Subcutaneous abdominal adipose tissue (tissue), 5 donors: ENCODE measurements around the gene PYGB.
A peak's percentile ranks its signal among the peaks of the same experiment; 100 is the strongest.

Source experiments
- H3K27ac ChIP-seq: one replicate; pipeline ENCODE4 v1.7.0; 2013; ENCODE audit warnings: low read depth, mild to moderate bottlenecking, inconsistent platforms, low read length, moderate library complexity
- H3K27me3 ChIP-seq, 5 donors: one replicate each; pipeline ENCODE4 v1.7.0; 2013; ENCODE audit warnings: low read length in 5 of 5, inconsistent platforms in 1 of 5; ENCODE audit not compliant: control insufficient read depth in 5 of 5, insufficient read depth in 4 of 5
- H3K36me3 ChIP-seq, 5 donors: one replicate each; pipeline ENCODE4 v1.7.0; 2013; ENCODE audit warnings: low read length in 5 of 5; ENCODE audit not compliant: control insufficient read depth in 5 of 5, insufficient read depth in 5 of 5
- H3K4me1 ChIP-seq, 5 donors: one replicate each; pipeline ENCODE4 v1.7.0; 2013; ENCODE audit warnings: low read length in 5 of 5, mild to moderate bottlenecking in 3 of 5, moderate library complexity in 1 of 5; ENCODE audit not compliant: control insufficient read depth in 5 of 5, insufficient read depth in 5 of 5
- H3K4me3 ChIP-seq, 5 donors: one replicate each; pipeline ENCODE4 v1.7.0; 2013; ENCODE audit warnings: low read length in 5 of 5, low read depth in 1 of 5
- H3K9ac ChIP-seq, 5 donors: one replicate each; pipeline ENCODE4 v1.7.0; 2013; ENCODE audit warnings: low read length in 5 of 5, mild to moderate bottlenecking in 4 of 5, moderate library complexity in 3 of 5
- H3K9me3 ChIP-seq, 5 donors: one replicate each; pipeline ENCODE4 v1.7.0; 2013; ENCODE audit warnings: low read length in 5 of 5; ENCODE audit not compliant: control insufficient read depth in 5 of 5
- donor health status: healthy.
- donor health status: healthy.
- donor health status: healthy.
- donor health status: healthy.
- donor health status: healthy.

PYGB gene

DNA sequence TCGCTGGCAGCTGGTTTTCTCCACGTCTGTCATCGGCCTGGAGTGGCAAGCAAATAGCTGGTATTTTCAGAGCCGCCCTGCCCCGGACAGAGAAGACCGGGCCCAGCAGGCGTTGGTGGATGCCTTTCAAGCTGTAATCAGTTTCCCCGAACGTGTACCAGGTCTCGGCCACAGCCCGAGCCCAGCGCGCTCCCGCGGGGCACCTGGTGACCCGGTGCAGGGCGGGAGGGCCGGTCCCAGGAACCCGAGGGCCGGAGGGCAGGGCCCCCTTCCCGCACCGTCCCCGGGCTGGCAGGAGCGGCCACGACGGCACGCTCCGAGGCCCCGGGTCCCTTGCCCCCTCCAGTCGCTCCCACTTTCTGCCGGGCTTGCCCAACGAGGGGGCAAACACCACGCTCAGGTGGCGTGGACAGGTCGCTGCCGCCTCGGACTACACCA is 348 bp upstream of the PYGB start:
- H3K27me3 ChIP-seq: no peaks in the 10 kb centered on the region
- H3K9ac ChIP-seq: peak overlapping the region; percentile 52 to 90 (median 79)
- H3K4me3 ChIP-seq: peak overlapping the region; percentile 64 to 98 (median 87)
- H3K36me3 ChIP-seq: peaks cover 0 to 2% (median 0%) of the 10 kb centered on the region in 5 donors
- H3K27ac ChIP-seq: peak overlapping the region; percentile 92
- H3K4me1 ChIP-seq: peaks cover 11 to 58% (median 53%) of the 10 kb centered on the region in 5 donors
- H3K9me3 ChIP-seq: peaks cover 0 to 6% (median 3%) of the 10 kb centered on the region in 5 donors

DNA sequence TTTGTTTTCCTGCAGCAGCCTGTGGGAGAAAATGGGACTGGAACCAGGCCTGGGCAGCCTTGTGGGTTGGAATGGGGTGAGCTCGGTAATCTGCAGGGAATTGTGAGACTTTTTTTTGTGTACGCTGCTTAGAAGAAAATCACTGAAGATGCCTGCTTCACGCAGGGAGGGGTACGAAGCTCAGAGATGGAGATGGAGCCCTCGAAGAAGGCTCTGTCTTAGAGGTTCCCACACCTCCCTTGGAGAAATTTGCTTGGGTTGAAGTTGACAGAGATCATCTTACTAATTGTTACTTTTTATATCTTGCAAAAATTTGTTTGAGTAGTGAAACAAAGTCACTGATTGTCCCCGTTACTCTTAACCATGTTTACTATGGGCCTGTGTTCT is 894 bp downstream of the PYGB start:
- peaks cover 11 to 67% (median 61%) of the 10 kb centered on the region in 5 donors for H3K4me1 ChIP-seq
- H3K27ac ChIP-seq: peak overlapping the region; percentile 60

DNA sequence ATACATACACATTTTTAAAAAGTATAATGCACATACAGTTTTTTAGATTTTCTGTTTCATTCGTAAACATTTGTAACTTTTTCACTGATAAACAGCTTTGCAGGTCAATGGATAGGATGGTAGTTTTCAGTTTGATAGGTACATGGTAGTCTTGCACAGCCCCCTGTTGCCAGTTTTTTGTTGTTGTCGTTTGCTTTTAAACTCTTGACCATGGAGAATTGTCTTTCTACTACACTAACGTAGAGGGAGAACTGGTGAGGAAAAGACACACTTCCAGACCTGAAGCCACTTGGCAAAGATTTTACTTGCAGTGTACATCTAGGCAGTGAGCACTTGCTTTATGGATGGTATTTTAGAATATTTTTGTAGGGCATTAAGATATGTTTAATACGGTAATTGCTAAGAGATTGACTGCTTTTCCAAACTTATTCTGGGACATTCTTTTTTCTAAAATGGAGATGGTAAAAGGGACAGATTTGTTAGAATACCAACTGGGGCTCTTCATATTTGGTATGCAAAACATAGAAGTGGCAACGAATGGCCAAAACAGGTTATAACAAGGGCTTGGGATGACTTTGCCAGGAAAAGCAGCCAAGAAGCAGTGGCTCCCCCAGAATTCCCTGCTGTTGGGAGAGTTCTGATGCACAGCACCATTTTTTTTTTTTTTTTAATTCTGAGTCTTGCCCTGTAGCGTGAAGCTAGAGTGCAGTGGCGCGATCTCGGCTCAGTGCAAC is 1.5 kb downstream of the PYGB start:
- peak overlapping the region; percentile 60 for H3K27ac ChIP-seq
- H3K27me3 ChIP-seq: no peaks in the 10 kb centered on the region
- peaks cover 11 to 68% (median 64%) of the 10 kb centered on the region in 5 donors for H3K4me1 ChIP-seq
- no peaks in the 10 kb centered on the region for H3K9me3 ChIP-seq
- peaks cover 0 to 5% (median 0%) of the 10 kb centered on the region in 5 donors for H3K36me3 ChIP-seq
- H3K4me3 ChIP-seq: peak overlapping the region; percentile 86 to 98 (median 87)
- peak overlapping the region in 3 of 5 donors; percentile 2 to 75 (median 72) for H3K9ac ChIP-seq

More for the DNA sequence above, 894 bp downstream of the PYGB start:
- peaks cover 0 to 5% (median 0%) of the 10 kb centered on the region in 5 donors for H3K36me3 ChIP-seq
- H3K9ac ChIP-seq: peak overlapping the region in 4 of 5 donors; percentile 65 to 76 (median 74)
- H3K27me3 ChIP-seq: no peaks in the 10 kb centered on the region
- H3K4me3 ChIP-seq: peak overlapping the region; percentile 86 to 98 (median 87)
- H3K9me3 ChIP-seq: peaks cover 0 to 1% (median 0%) of the 10 kb centered on the region in 5 donors

DNA sequence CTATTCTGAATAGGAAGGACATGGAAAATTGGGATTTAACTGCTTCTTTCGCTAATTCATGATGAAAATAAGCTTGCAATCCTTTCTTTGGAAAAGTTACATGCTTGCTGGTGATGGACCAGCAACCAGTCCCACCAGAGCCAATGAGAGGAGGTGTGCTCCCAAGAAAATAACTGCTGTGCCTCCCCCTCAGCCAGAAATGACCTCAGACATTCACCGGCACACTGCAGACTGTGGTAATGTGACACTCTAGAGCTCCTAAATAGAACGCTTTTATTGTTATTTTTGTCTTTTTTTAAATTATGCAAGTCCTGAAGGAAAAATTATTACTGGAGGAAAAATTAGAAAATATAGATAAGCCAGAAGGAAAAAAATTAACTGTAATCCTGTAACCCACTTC is 2.6 kb downstream of the PYGB start:
- Histone ChIP-seq H3K36me3 (peaks cover 0 to 7% (median 3%) of the 10 kb centered on the region in 5 donors), H3K4me3 (peak overlapping the region in 2 of 5 donors; percentile 4 to 16), H3K27ac (peak overlapping the region; percentile 37), H3K27me3 (no peaks in the 10 kb centered on the region), H3K4me1 (peaks cover 11 to 79% (median 74%) of the 10 kb centered on the region in 5 donors), H3K9me3 (no peaks in the 10 kb centered on the region), H3K9ac (no peak overlapping the region)

DNA sequence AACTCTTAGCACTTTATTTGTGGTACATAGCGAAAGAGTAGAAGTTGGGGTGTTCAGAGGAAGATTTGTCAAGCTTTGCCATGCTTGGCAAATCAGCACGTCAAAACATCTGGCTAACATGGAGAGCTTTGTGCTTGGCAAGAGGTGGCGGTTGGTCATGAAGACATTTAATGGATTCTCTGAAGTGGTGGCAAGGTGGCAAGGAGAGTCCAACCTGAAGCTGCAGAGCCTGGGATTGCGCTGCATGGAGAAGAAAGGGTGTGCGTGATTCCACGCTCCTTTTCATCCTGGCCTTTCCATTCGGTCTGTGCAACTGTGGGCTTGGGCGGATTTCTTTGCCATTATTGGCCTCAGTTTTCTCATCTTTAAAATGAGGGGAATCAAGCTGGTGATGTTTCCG is 3.1 kb downstream of the PYGB start:
- no peak overlapping the region for H3K9ac ChIP-seq

DNA sequence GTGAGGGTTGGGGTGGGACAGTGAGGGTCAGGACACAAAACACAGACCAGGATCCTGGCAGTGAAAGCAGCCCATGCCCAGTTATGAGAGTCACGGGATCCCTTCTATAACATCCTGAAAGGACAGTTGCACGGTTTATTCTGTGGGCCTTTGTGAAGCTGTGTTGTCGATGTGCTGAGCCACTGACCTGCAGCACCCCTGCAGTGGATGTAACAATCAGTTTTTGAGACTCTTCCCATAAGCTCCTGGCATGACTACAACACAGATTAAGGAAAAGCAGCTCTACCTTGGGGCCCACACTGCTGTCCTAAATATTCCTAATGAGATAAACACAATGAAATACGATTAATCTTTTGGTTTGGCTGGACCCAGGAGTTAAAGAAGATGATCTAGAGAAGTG is 3.7 kb downstream of the PYGB start:
- Histone ChIP-seq H3K27ac (peak overlapping the region; percentile 82), H3K9ac (no peak overlapping the region), H3K9me3 (no peaks in the 10 kb centered on the region), H3K4me3 (no peak overlapping the region), H3K36me3 (peaks cover 0 to 7% (median 3%) of the 10 kb centered on the region in 5 donors), H3K27me3 (no peaks in the 10 kb centered on the region), H3K4me1 (peaks cover 10 to 84% (median 77%) of the 10 kb centered on the region in 5 donors)

More for the DNA sequence above, 3.1 kb downstream of the PYGB start:
- H3K4me3 ChIP-seq: no peak overlapping the region
- peaks cover 0 to 7% (median 3%) of the 10 kb centered on the region in 5 donors for H3K36me3 ChIP-seq
- no peaks in the 10 kb centered on the region for H3K27me3 ChIP-seq
- H3K4me1 ChIP-seq: peaks cover 11 to 84% (median 77%) of the 10 kb centered on the region in 5 donors
- no peak overlapping the region for H3K27ac ChIP-seq
- no peaks in the 10 kb centered on the region for H3K9me3 ChIP-seq

DNA sequence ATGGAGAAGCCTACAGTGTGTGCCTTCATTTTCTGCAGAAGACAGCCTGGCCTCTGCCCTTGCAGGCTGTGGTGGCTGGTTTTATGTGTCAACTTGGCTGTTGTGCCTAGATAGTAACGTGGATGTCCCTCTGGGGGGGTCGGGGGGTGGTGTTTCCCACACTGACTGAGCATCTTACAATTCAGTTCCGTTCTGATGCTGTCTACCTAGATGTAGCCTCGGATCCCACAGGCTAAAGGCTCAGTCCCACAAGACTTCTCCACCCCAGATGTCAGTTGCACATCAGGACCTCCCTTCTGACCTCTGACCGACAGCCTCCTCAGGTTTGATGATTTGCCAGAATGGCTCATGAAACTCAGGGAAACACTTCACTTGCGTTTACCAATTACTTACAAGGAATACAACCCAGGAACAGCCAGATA is 4.4 kb downstream of the PYGB start:
- Histone ChIP-seq H3K4me3 (peak overlapping the region in 1 of 5 donors; percentile 29), H3K9me3 (no peaks in the 10 kb centered on the region), H3K4me1 (peaks cover 11 to 84% (median 77%) of the 10 kb centered on the region in 5 donors), H3K27ac (peak overlapping the region; percentile 82), H3K9ac (peak overlapping the region in 3 of 5 donors; percentile 31 to 66 (median 64)), H3K36me3 (peaks cover 0 to 7% (median 3%) of the 10 kb centered on the region in 5 donors), H3K27me3 (no peaks in the 10 kb centered on the region)

DNA sequence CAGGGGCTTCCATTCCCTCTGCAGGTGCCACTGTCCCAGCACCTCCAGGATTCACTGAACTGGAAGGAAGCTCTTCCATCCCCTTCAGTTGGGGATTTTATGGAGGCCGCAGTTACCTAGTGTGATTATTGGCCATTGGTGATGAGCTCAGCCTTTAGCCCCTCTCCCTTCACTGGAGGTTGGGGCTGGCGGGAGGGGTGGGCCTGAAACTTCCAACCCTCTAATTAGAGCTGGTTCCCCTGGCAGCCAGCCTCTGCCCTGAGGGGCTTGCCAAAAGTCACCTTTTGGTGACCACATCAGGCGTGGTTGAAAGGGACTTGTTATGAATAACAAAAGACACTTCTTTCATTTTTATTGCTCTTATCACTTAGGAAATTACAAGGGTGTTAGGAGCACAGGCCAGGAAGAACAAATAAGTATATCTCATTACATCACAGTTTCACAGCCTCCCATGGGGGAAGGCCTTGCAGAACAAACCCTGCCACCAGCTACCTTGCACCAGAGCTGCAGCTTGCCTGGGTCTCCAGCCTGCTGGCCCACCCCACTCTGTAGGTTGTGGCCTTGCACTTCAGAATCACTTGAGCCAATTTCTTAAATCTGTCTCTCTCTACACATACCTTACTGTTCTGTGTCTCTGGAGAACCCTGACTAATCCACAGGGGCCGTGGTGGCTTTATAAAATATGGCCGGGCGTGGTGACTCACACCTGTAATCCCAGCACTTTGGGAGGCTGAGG is 5.0 kb downstream of the PYGB start:
- H3K4me1 ChIP-seq: peaks cover 11 to 81% (median 79%) of the 10 kb centered on the region in 5 donors
- peak overlapping the region in 1 of 5 donors; percentile 29 for H3K4me3 ChIP-seq
- no peaks in the 10 kb centered on the region for H3K9me3 ChIP-seq
- peak overlapping the region; percentile 82 for H3K27ac ChIP-seq
- H3K36me3 ChIP-seq: peaks cover 0 to 7% (median 3%) of the 10 kb centered on the region in 5 donors
- H3K27me3 ChIP-seq: no peaks in the 10 kb centered on the region
- peak overlapping the region in 3 of 5 donors; percentile 31 to 66 (median 64) for H3K9ac ChIP-seq

DNA sequence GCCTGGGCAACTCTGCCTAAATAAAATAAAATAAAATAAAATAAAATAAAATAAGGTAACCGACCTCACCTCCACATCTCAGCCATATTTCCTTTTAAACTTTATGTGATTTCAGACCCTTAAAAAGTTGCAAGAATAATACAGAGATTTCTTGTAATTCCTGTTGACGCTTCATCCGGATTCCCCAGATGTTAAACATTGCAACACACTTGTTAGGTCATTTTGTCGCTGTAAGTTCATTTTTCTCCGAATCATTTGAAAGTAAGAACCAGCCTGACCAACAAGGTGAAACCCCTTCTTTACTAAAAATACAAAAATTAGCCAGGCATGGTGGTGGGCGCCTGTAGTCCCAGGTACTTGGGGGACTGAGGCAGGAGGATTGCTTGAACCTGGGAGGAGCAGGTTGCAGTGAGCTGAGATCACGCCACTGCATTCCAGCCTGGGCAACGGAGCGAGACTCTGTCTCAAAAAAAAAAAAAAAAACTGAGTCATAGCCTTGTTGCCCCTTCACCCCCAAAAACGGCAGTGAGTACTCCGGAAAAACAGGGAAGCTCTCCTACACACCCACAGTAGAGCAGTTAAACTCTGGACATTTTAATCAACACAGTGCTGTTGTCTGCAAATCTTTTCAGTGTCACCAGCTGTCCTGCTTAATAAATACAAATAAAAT is 5.9 kb downstream of the PYGB start:
- peak overlapping the region in 1 of 5 donors; percentile 15 for H3K4me3 ChIP-seq
- no peaks in the 10 kb centered on the region for H3K27me3 ChIP-seq
- H3K9me3 ChIP-seq: no peaks in the 10 kb centered on the region
- H3K27ac ChIP-seq: peak overlapping the region; percentile 82
- peak overlapping the region in 2 of 5 donors; percentile 66 to 69 for H3K9ac ChIP-seq
- H3K4me1 ChIP-seq: peaks cover 11 to 84% (median 77%) of the 10 kb centered on the region in 5 donors
- H3K36me3 ChIP-seq: peaks cover 0 to 10% (median 3%) of the 10 kb centered on the region in 5 donors
